Spleen (tissue), 11 donors: ENCODE results near the gene HIGD2B. TPM values are rescaled to one million over a fixed set of nuclear protein-coding genes. Genes with fewer than 3 reads are reported as not detected.
"Not testable (repeated sequence)": the region's sequence is repeated elsewhere in the genome, so short reads cannot be mapped to it uniquely, and the experiment has no call there.

Experiments used
- DNase-seq: peaks from one replicate; pipeline ENCODE4 v3.0.0-alpha.2; 2020
- H3K27ac ChIP-seq, 8 donors: fragments of 200-600 bp; sonication (generic) in 7 of 8; 1 replicate in 4 of 8; 2 replicates in 4 of 8; pipeline versions ENCODE4 v1.5.0 to v1.8.0; 2016 to 2021; ENCODE audit warnings: inconsistent platforms in 4 of 8, mild to moderate bottlenecking in 4 of 8, moderate library complexity in 1 of 8
- H3K27me3 ChIP-seq, 7 donors: fragments of 200-600 bp; sonication (generic) in 6 of 7; replicated peaks in 1 of 7; 1 replicate in 4 of 7; 2 replicates in 3 of 7; pipeline versions ENCODE4 v1.5.0 to v1.8.0; 2016 to 2021; ENCODE audit warnings: inconsistent platforms in 3 of 7, mild to moderate bottlenecking in 1 of 7
- H3K36me3 ChIP-seq, 6 donors: fragments of 200-600 bp; sonication (generic) in 5 of 6; 1 replicate in 4 of 6; 2 replicates in 2 of 6; pipeline versions ENCODE4 v1.5.0 to v1.8.0; 2016 to 2021; ENCODE audit warnings: inconsistent platforms in 2 of 6
- H3K4me1 ChIP-seq, 6 donors: fragments of 200-600 bp; sonication (generic) in 5 of 6; 1 replicate in 3 of 6; 2 replicates in 3 of 6; pipeline versions ENCODE4 v1.5.0 to v1.8.0; 2016 to 2021; ENCODE audit warnings: inconsistent platforms in 3 of 6
- H3K4me3 ChIP-seq, 8 donors: fragments of 200-600 bp; sonication (generic) in 7 of 8; 1 replicate in 4 of 8; 2 replicates in 4 of 8; pipeline versions ENCODE4 v1.5.0 to v1.8.0; 2016 to 2021; ENCODE audit warnings: inconsistent platforms in 4 of 8, mild to moderate bottlenecking in 4 of 8, moderate library complexity in 2 of 8
- H3K9me3 ChIP-seq, 8 donors: fragments of 200-600 bp; sonication (generic) in 7 of 8; 1 replicate in 4 of 8; 2 replicates in 4 of 8; pipeline versions ENCODE4 v1.5.0 to v1.8.0; 2016 to 2021; ENCODE audit warnings: inconsistent platforms in 4 of 8
- POLR2A ChIP-seq, 3 donors: fragments of 450-650 bp; IDR thresholded peaks; one replicate each; pipeline ENCODE4 v1.5.1; 2017; ENCODE audit warnings: antibody characterized with exemption in 3 of 3, mild to moderate bottlenecking in 1 of 3
- POLR2AphosphoS5 ChIP-seq, 3 donors: sonication (generic); formaldehyde crosslinking; IDR thresholded peaks; one replicate each; pipeline ENCODE4 v1.5.1; 2017; ENCODE audit warnings: antibody characterized with exemption in 3 of 3
- WGBS, 5 donors: extraction: QIAGEN DNeasy Blood & Tissue Kit in 3 of 5; methylation state at CpG; one replicate each; pipeline versions ENCODE4 v1.1.5 to v1.1.7; 2013 to 2018; 5-methylcytosine and 5-hydroxymethylcytosine counted together
- intact Hi-C: fragments of 100-400 bp; cut with DNase I; formaldehyde crosslinking; loops from one replicate; pipeline ENCODE4 v1.15.0; 2023; ENCODE audit warnings: low total_unique reads
- polyA plus RNA-seq, 3 donors: library from polyadenylated mRNA; stranded (reverse); fragments of 200-250 nt; gene quantifications; one replicate each; pipeline ENCODE4 v1.2.1, GENCODE V29; 2013
- total RNA-seq, 7 donors: library from RNA; depleted of rRNA in 3 of 7; stranded (reverse); fragments of >200 nt in 3 of 7; fragmentation: NEBNext Ultra II Directional in 4 of 7; extraction: Animal tissue kit (Norgen Biotek cat#: 25700) in 4 of 7; gene quantifications; one replicate each; pipeline versions ENCODE4 v1.1.0 to v1.2.1, GENCODE V29; 2016 to 2021
- TF ChIP-seq, protein P1 (sequence below), 11 experiments: fragments of 200-600 bp in 7 of 11; fragments of 450-650 bp in 4 of 11; sonication (generic) in 4 of 11; IDR thresholded peaks in 8 of 11; conservative IDR thresholded peaks in 3 of 11; 1 replicate in 7 of 11; 2 replicates in 4 of 11; pipeline versions ENCODE4 v1.4.0 to v1.8.0; 2016 to 2021; ENCODE audit warnings: antibody characterized with exemption in 11 of 11, inconsistent platforms in 4 of 11, mild to moderate bottlenecking in 1 of 11
- donor health status: healthy with polysubstance abuse.
- donor health status: DM: no; HTN: no; CAD: no; lungs with moderate emphysema.
- donor health status: DM: no; HTN: no; CAD: no.
- donor health status: Bipolar disorder and iron deficiency.
- donor health status: healthy.
- donor health status: DM: no; HTN: no; CAD: no.
- donor health status: DM: yes; HTN: yes; CAD: no.

Gene HIGD2B
- total and polyA plus RNA-seq, 10 donors, result not detected

- no peaks in the 10 kb centered on the region for H3K9me3 ChIP-seq
- TF ChIP-seq, protein P1, sequence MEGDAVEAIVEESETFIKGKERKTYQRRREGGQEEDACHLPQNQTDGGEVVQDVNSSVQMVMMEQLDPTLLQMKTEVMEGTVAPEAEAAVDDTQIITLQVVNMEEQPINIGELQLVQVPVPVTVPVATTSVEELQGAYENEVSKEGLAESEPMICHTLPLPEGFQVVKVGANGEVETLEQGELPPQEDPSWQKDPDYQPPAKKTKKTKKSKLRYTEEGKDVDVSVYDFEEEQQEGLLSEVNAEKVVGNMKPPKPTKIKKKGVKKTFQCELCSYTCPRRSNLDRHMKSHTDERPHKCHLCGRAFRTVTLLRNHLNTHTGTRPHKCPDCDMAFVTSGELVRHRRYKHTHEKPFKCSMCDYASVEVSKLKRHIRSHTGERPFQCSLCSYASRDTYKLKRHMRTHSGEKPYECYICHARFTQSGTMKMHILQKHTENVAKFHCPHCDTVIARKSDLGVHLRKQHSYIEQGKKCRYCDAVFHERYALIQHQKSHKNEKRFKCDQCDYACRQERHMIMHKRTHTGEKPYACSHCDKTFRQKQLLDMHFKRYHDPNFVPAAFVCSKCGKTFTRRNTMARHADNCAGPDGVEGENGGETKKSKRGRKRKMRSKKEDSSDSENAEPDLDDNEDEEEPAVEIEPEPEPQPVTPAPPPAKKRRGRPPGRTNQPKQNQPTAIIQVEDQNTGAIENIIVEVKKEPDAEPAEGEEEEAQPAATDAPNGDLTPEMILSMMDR (IDR thresholded peaks at IDR 0.05 in 8 of 11, conservative IDR thresholded peaks at IDR 0.05 in 3 of 11), result no peak
- TF ChIP-seq POLR2A (IDR thresholded peaks at IDR 0.05) (no peak), POLR2AphosphoS5 (IDR thresholded peaks at IDR 0.05) (no peak)
- intact Hi-C loops, result no loop called here
- H3K27me3 ChIP-seq, result no peaks in the 10 kb centered on the region
- no peak overlapping the region for H3K27ac ChIP-seq
- no peak overlapping the region for H3K4me3 ChIP-seq
- no peak for DNase-seq
- H3K4me1 ChIP-seq, result no peaks in the 10 kb centered on the region
- H3K36me3 ChIP-seq, result peaks cover 0 to 84% (median 31%) of the 10 kb centered on the region in 6 donors
- WGBS, 5 donors, result 88 to 96% (median 91%) methylated on average over 4 of the region's 4 CpGs
Observed at GRCh38 chr15:72732516-72732915, 46.5 kb upstream of the HIGD2B start.

- Histone ChIP-seq H3K27me3 (no peaks in the 10 kb centered on the region), H3K9me3 (no peaks in the 10 kb centered on the region), H3K4me1 (no peaks in the 10 kb centered on the region), H3K27ac (no peak overlapping the region), H3K4me3 (no peak overlapping the region), H3K36me3 (peaks cover 0 to 84% (median 26%) of the 10 kb centered on the region in 6 donors)
- no peak for DNase-seq
- intact Hi-C loops, result no loop called here
- TF ChIP-seq POLR2A (IDR thresholded peaks at IDR 0.05) (no peak), POLR2AphosphoS5 (IDR thresholded peaks at IDR 0.05) (no peak)
- TF ChIP-seq, protein P1 (IDR thresholded peaks at IDR 0.05 in 8 of 11, conservative IDR thresholded peaks at IDR 0.05 in 3 of 11), result no peak
Observed at GRCh38 chr15:72732086-72732485, 46.1 kb upstream of the HIGD2B start.

- Histone ChIP-seq H3K36me3 (peaks cover 0 to 68% (median 12%) of the 10 kb centered on the region in 6 donors), H3K27me3 (no peaks in the 10 kb centered on the region), H3K4me3 (no peak overlapping the region), H3K27ac (no peak overlapping the region), H3K4me1 (no peaks in the 10 kb centered on the region), H3K9me3 (no peaks in the 10 kb centered on the region)
- no peak for DNase-seq
- WGBS, 5 donors, result 77 to 95% (median 93%) methylated on average over 1 of the region's 1 CpG
- intact Hi-C loops, result no loop called here
- TF ChIP-seq, protein P1 (IDR thresholded peaks at IDR 0.05 in 8 of 11, conservative IDR thresholded peaks at IDR 0.05 in 3 of 11), result no peak
- TF ChIP-seq POLR2A (IDR thresholded peaks at IDR 0.05) (no peak), POLR2AphosphoS5 (IDR thresholded peaks at IDR 0.05) (no peak)
Observed at GRCh38 chr15:72728821-72729220, 42.8 kb upstream of the HIGD2B start.

GRCh38 chr15:72728249-72728648 lies 42.3 kb upstream of the HIGD2B start:
- intact Hi-C loops, result not testable (repeated sequence)

DNA sequence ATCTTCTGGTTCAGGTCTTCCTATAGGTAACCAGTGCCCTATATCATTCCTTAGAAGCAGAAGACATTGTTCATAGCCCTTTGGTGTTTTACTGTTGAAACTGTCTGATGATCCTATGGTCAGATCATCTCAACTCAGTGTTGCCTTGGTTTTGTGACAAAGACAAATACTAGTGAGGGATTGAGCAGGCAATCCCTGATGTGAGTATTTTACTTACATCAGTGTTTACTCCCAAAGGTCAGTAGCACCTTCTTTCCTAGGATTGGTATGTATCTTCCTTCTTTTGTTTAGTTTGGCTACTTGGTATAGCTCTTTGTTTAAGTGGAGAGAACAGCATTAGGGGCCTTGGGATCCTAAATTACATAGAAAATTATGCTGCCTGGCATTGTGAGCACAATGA lies 41.2 kb upstream of the HIGD2B start:
- Histone ChIP-seq H3K36me3 (peaks cover 0 to 53% (median 10%) of the 10 kb centered on the region in 6 donors), H3K27me3 (no peaks in the 10 kb centered on the region), H3K27ac (no peak overlapping the region), H3K4me3 (no peak overlapping the region), H3K4me1 (no peaks in the 10 kb centered on the region), H3K9me3 (no peaks in the 10 kb centered on the region)
- TF ChIP-seq, protein P1 (IDR thresholded peaks at IDR 0.05 in 8 of 11, conservative IDR thresholded peaks at IDR 0.05 in 3 of 11), result no peak
- no peak for TF ChIP-seq POLR2A (IDR thresholded peaks at IDR 0.05)
- DNase-seq, result no peak
- intact Hi-C loops, result no loop called here

More at GRCh38 chr15:72728249-72728648, 42.3 kb upstream of the HIGD2B start:
- DNase-seq, H3K9me3 ChIP-seq, H3K4me1 ChIP-seq, H3K4me3 ChIP-seq, H3K27me3 ChIP-seq, H3K27ac ChIP-seq: not testable (repeated sequence)
- peaks cover 0 to 62% (median 12%) of the 10 kb centered on the region in 6 donors for H3K36me3 ChIP-seq
- 89 to 100% (median 96%) methylated on average over 1 of the region's 1 CpG for WGBS, 5 donors

- DNase-seq, H3K27ac ChIP-seq, H3K9me3 ChIP-seq, H3K4me1 ChIP-seq, H3K4me3 ChIP-seq, intact Hi-C loops, H3K27me3 ChIP-seq: not testable (repeated sequence)
- 93 to 97% (median 95%) methylated on average over 6 of the region's 6 CpGs for WGBS, 5 donors
- peaks cover 0 to 42% (median under 1%) of the 10 kb centered on the region in 6 donors for H3K36me3 ChIP-seq
Observed at GRCh38 chr15:72725851-72726250, 39.9 kb upstream of the HIGD2B start.
